B cell (primary cell): ENCODE data around the gene TYROBP. TPM values are rescaled to one million over a fixed set of nuclear protein-coding genes. Genes with fewer than 3 reads are reported as not detected.
A peak's percentile ranks its signal among the peaks of the same experiment; 100 is the strongest.

Source experiments
- ATAC-seq: fragments of 200-7000 bp; cut with Tn5 transposase; one replicate; pipeline ENCODE4 v1.10.0; 2021; ENCODE audit warnings: low read depth, mild to moderate bottlenecking, moderate number of reproducible peaks, moderate library complexity
- CTCF ChIA-PET: fragments of 350-600 bp; sonication (Branson Sonifier 250); formaldehyde crosslinking; loops from one replicate; lab custom pipeline; 2021; ENCODE audit warnings: antibody characterized with exemption, inconsistent platforms; lab: Charles Lee
- POLR2A ChIA-PET: fragments of 350-600 bp; sonication (Branson Sonifier 250); formaldehyde crosslinking; loops from one replicate; lab custom pipeline; 2021; ENCODE audit warnings: antibody characterized with exemption; lab: Charles Lee
- DNase-seq: peaks from one replicate; pipeline ENCODE4 v3.0.0; 2013
- H2AFZ ChIP-seq: 2 replicates; pipeline ENCODE4 v1.6.1; 2012; ENCODE audit warnings: mild to moderate bottlenecking, low read depth, low read length; ENCODE audit not compliant: insufficient read depth, poor library complexity, severe bottlenecking
- H3K27ac ChIP-seq, 2 donors: 1 replicate in 1 of 2; 2 replicates in 1 of 2; pipeline ENCODE4 v1.5.1; 2012 to 2013; ENCODE audit warnings: low read length in 2 of 2, mild to moderate bottlenecking in 2 of 2, moderate library complexity in 1 of 2
- H3K27me3 ChIP-seq, 4 experiments: fragments of 200-600 bp in 1 of 4; sonication (generic) in 1 of 4; replicated peaks in 1 of 4; 1 replicate in 2 of 4; 2 replicates in 2 of 4; pipeline versions ENCODE4 v1.6.1 to v1.7.0; 2013 to 2016; ENCODE audit warnings: low read length in 3 of 4, mild to moderate bottlenecking in 2 of 4, mixed read lengths in 1 of 4, moderate library complexity in 1 of 4; ENCODE audit not compliant: insufficient read depth in 4 of 4, control insufficient read depth in 3 of 4; ENCODE audit errors: control extremely low read depth in 1 of 4
- H3K36me3 ChIP-seq, 2 experiments: replicated peaks in 1 of 2; 1 replicate in 1 of 2; 2 replicates in 1 of 2; pipeline versions ENCODE4 v1.6.1 to v1.7.1; 2013; ENCODE audit warnings: low read length in 1 of 2; ENCODE audit not compliant: insufficient read depth in 2 of 2, control insufficient read depth in 1 of 2; ENCODE audit errors: control extremely low read depth in 1 of 2, extremely low read depth in 1 of 2
- H3K4me1 ChIP-seq, 2 donors: fragments of 200-600 bp in 1 of 2; sonication (generic) in 1 of 2; 1 replicate in 1 of 2; 2 replicates in 1 of 2; pipeline versions ENCODE4 v1.5.1 to v1.6.1; 2013 to 2017; ENCODE audit warnings: low read length in 2 of 2; ENCODE audit not compliant: control insufficient read depth in 2 of 2, insufficient read depth in 2 of 2
- H3K4me2 ChIP-seq: replicated peaks from 2 replicates; pipeline ENCODE3; 2012; ENCODE audit warnings: mild to moderate bottlenecking, low read depth, low read length; ENCODE audit not compliant: poor library complexity, severe bottlenecking
- H3K4me3 ChIP-seq, 5 experiments: fragments of 200-600 bp in 1 of 5; sonication (generic) in 1 of 5; 1 replicate in 3 of 5; 2 replicates in 2 of 5; pipeline versions ENCODE4 v1.5.1 to v1.7.0; 2011 to 2016; ENCODE audit warnings: low read length in 4 of 5, mild to moderate bottlenecking in 4 of 5, low read depth in 2 of 5, control low read depth in 1 of 5, moderate library complexity in 1 of 5; ENCODE audit not compliant: insufficient read depth in 1 of 5; ENCODE audit errors: control extremely low read depth in 1 of 5, extremely low read depth in 1 of 5
- H3K79me2 ChIP-seq: fragments of 200-600 bp; sonication (generic); one replicate; pipeline ENCODE4 v1.6.0; 2016; ENCODE audit warnings: low read length; ENCODE audit not compliant: control insufficient read depth, insufficient read depth
- H3K9ac ChIP-seq: fragments of 200-600 bp; sonication (generic); 2 replicates; pipeline ENCODE4 v1.6.1; 2017; ENCODE audit warnings: mild to moderate bottlenecking, low read length, moderate library complexity
- H3K9me3 ChIP-seq, 3 donors: one replicate each; pipeline versions ENCODE4 v1.6.1 to v1.7.1; 2013; ENCODE audit warnings: low read length in 2 of 3; ENCODE audit not compliant: control insufficient read depth in 2 of 3, insufficient read depth in 1 of 3; ENCODE audit errors: control extremely low read depth in 1 of 3
- H4K20me1 ChIP-seq: 2 replicates; pipeline ENCODE4 v1.6.0; 2012; ENCODE audit warnings: mild to moderate bottlenecking, low read length; ENCODE audit not compliant: insufficient read depth, control insufficient read depth, poor library complexity, severe bottlenecking
- H3K27ac Mint-ChIP-seq: one replicate; pipeline ENCODE4 v1.8.0; 2021; ENCODE audit warnings: mixed read lengths
- H3K27me3 Mint-ChIP-seq: one replicate; pipeline ENCODE4 v1.8.0; 2021; ENCODE audit warnings: mixed read lengths
- H3K4me1 Mint-ChIP-seq: one replicate; pipeline ENCODE4 v1.8.0; 2021; ENCODE audit warnings: mixed read lengths
- H3K4me3 Mint-ChIP-seq: one replicate; pipeline ENCODE4 v1.8.0; 2021; ENCODE audit warnings: mixed read lengths
- H3K9me3 Mint-ChIP-seq: one replicate; pipeline ENCODE4 v1.8.0; 2022; ENCODE audit warnings: mixed read lengths; ENCODE audit not compliant: insufficient read depth
- CTCF ChIP-seq: fragments of 200-600 bp; IDR thresholded peaks from one replicate; pipeline ENCODE4 v1.8.0; 2022; ENCODE audit warnings: antibody characterized with exemption, mild to moderate bottlenecking
- EZH2 ChIP-seq: IDR thresholded peaks from 2 replicates; pipeline ENCODE4 v1.6.1; 2012; ENCODE audit warnings: borderline replicate concordance, low read depth, mild to moderate bottlenecking, moderate library complexity, low read length; ENCODE audit not compliant: insufficient read depth, poor library complexity, severe bottlenecking
- WGBS: methylation state at CpG from one replicate; pipeline ENCODE4 v1.1.5; 2013; ENCODE audit warnings: missing lambda C conversion rate; ENCODE audit not compliant: insufficient coverage; 5-methylcytosine and 5-hydroxymethylcytosine counted together
- intact Hi-C: fragments of 100-400 bp; cut with micrococcal nuclease; formaldehyde crosslinking; loops from one replicate; pipeline ENCODE4 v1.10.0; 2022
- polyA plus RNA-seq: library from polyadenylated mRNA; depleted of rRNA; stranded (reverse); fragments of >200 nt; gene quantifications from 2 replicates; pipeline ENCODE4 v1.2.3, GENCODE V29; 2012
- total RNA-seq, 2 donors: library from RNA; stranded (reverse); fragments of 120-200 nt in 1 of 2; gene quantifications; 1 replicate in 1 of 2; 2 replicates in 1 of 2; pipeline versions ENCODE4 v1.2.3 to v1.2.4, GENCODE V29; 2013 to 2022

The TYROBP gene
- total and polyA plus RNA-seq, 2 donors (not counting 1 experiment from before 2014, with no cell fraction given), result 2.7 to 25.6 TPM

DNA sequence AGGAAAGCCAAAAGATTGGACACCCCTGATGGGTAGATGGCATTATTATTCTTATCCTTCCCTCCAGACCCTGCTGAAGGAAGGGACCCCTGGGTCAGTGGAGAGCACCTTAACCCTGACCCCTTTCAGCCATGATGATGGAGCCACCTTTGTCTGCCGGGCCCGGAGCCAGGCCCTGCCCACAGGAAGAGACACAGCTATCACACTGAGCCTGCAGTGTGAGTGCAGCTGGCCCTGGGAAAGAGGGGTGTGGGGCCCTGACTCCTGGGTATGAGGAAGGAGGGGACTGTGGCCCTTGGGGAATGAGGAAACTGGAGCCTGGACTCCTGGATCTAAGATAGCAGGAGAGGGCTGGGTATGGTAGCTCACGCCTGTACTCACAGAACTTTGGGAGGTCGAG is 48.7 kb downstream of the TYROBP start:
- intact Hi-C loops, result no loop called here
- Mint-ChIP-seq H3K9me3 (no peaks in the 10 kb centered on the region), H3K4me1 (peaks cover 11% of the 10 kb centered on the region), H3K27me3 (peaks cover 66% of the 10 kb centered on the region), H3K27ac (no peak overlapping the region), H3K4me3 (no peak overlapping the region)
- no peak overlapping the region for H3K4me2 ChIP-seq
- H3K36me3 ChIP-seq, result no peaks in the 10 kb centered on the region
- no peak overlapping the region for H3K27ac ChIP-seq
- ChIA-PET POLR2A (no interaction called here), CTCF (interaction anchor here (1.3 kb wide), 1 partner anchor 24 kb away, joined by 3 read pairs; no protein-coding TSS in a partner anchor)
- WGBS, result 67% methylated on average over 4 of the region's 4 CpGs
- H3K9me3 ChIP-seq, result peaks cover 0 to 31% (median 0%) of the 10 kb centered on the region in 3 donors
- DNase-seq (peak; percentile 8), ATAC-seq (no peak)
- peaks cover 21 to 28% of the 10 kb centered on the region in 2 donors for H3K4me1 ChIP-seq
- H2AFZ ChIP-seq, result no peak overlapping the region
- H4K20me1 ChIP-seq, result no peaks in the 10 kb centered on the region
- no peak overlapping the region for H3K4me3 ChIP-seq
- H3K79me2 ChIP-seq, result no peaks in the 10 kb centered on the region
- TF ChIP-seq CTCF (no peak), EZH2 (no peak)
- H3K9ac ChIP-seq, result no peak overlapping the region
- peaks cover 0 to 80% (median 29%) of the 10 kb centered on the region in 4 experiments for H3K27me3 ChIP-seq

DNA sequence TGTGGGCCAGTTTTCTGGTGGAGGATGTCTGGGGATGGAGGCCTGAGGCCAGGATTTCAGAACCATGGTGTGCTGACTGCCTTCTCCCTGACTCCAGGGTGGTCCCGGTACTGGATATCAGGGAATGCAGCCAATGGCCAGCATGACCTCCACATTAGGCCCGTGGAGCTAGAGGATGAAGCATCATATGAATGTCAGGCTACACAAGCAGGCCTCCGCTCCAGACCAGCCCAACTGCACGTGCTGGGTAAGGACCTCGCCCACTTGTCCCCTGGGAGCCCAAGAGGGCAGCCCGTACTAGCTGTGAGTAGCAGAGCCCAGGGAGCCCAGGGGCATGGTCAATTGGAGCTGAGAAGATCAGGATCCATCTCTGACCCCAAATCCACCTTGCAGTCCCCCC is 49.8 kb downstream of the TYROBP start:
- ChIA-PET CTCF (no interaction called here), POLR2A (no interaction called here)
- Histone ChIP-seq H3K4me1 (peaks cover 21 to 28% of the 10 kb centered on the region in 2 donors), H4K20me1 (no peaks in the 10 kb centered on the region), H3K27ac (no peak overlapping the region), H3K4me2 (no peak overlapping the region), H2AFZ (no peak overlapping the region), H3K79me2 (no peaks in the 10 kb centered on the region), H3K27me3 (peaks cover 0 to 80% (median 29%) of the 10 kb centered on the region in 4 experiments), H3K4me3 (no peak overlapping the region), H3K9ac (no peak overlapping the region), H3K36me3 (no peaks in the 10 kb centered on the region), H3K9me3 (peaks cover 0 to 31% (median 0%) of the 10 kb centered on the region in 3 donors)
- intact Hi-C loops, result no loop called here
- Mint-ChIP-seq H3K27me3 (peaks cover 63% of the 10 kb centered on the region), H3K9me3 (no peaks in the 10 kb centered on the region), H3K4me3 (peak overlapping the region; percentile 23), H3K4me1 (peaks cover 11% of the 10 kb centered on the region), H3K27ac (no peak overlapping the region)
- 76% methylated on average over 6 of the region's 6 CpGs for WGBS
- no peak for ATAC-seq
- TF ChIP-seq CTCF (no peak), EZH2 (no peak)
- peak; percentile 2 for DNase-seq
